NCI-H82 treated with DMSO at 0.1 percent for 48 hours (cell line): ENCODE measurements around the gene OLR1.
"Not testable (repeated sequence)": the region's sequence is repeated elsewhere in the genome, so short reads cannot be mapped to it uniquely, and the experiment has no call there.

Experiments used
- DNase-seq: peaks from one replicate; lab custom pipeline; 2025; ENCODE audit not compliant: unreplicated experiment; lab: John Stamatoyannopoulos, UW

OLR1 gene

GRCh38 chr12:10171973-10172728 is at the start of gene OLR1:
OLR1 (minus strand) TSS chr12:10172132; CDS start chr12:10172077, 55 bp downstream.
- no peak for DNase-seq

- DNase-seq = peak; percentile 88
Observed at GRCh38 chr12:10220398-10221077, 48.6 kb upstream of the OLR1 start.

- no peak for DNase-seq
Observed at GRCh38 chr12:10218021-10218420, 46.1 kb upstream of the OLR1 start.

GRCh38 chr12:10215946-10216345 is 44.0 kb upstream of the OLR1 start:
- DNase-seq = not testable (repeated sequence)

GRCh38 chr12:10215436-10215835 is 43.5 kb upstream of the OLR1 start:
- DNase-seq = no peak

- no peak for DNase-seq
Observed at GRCh38 chr12:10214895-10215267, 42.9 kb upstream of the OLR1 start.

- peak; percentile 45 for DNase-seq
Observed at GRCh38 chr12:10214136-10214894, 42.4 kb upstream of the OLR1 start.

GRCh38 chr12:10213168-10214135 is 41.5 kb upstream of the OLR1 start:
- DNase-seq = peak; percentile 43

- peak; percentile 73 for DNase-seq
Observed at GRCh38 chr12:10212739-10213131, 40.8 kb upstream of the OLR1 start, which contains the start of gene GABARAPL1. GABARAPL1 (plus strand) TSS chr12:10212877; CDS start chr12:10213130, 253 bp downstream.

GRCh38 chr12:10211940-10212738 is 40.2 kb upstream of the OLR1 start:
- peak; percentile 67 for DNase-seq

GRCh38 chr12:10211101-10211939 is 39.4 kb upstream of the OLR1 start:
- DNase-seq = no peak

GRCh38 chr12:10210225-10210624 is 38.3 kb upstream of the OLR1 start:
- DNase-seq = no peak

GRCh38 chr12:10207136-10207535 is 35.2 kb upstream of the OLR1 start:
- DNase-seq = no peak

- DNase-seq = no peak
Observed at GRCh38 chr12:10205220-10205807, 33.4 kb upstream of the OLR1 start.

- DNase-seq = not testable (repeated sequence)
Observed at GRCh38 chr12:10204495-10204894, 32.6 kb upstream of the OLR1 start.

GRCh38 chr12:10197879-10198278 is 25.9 kb upstream of the OLR1 start:
- DNase-seq = no peak

GRCh38 chr12:10196210-10196609 is 24.3 kb upstream of the OLR1 start:
- no peak for DNase-seq

- no peak for DNase-seq
Observed at GRCh38 chr12:10194160-10194670, 22.3 kb upstream of the OLR1 start.
